Gastrocnemius medialis (tissue), 4 donors: ENCODE measurements around the gene KLK8. TPM values are rescaled to one million over a fixed set of nuclear protein-coding genes. Genes with fewer than 3 reads are reported as not detected.

ENCODE experiments used
- ATAC-seq, 2 donors: fragments of 150-250 bp; one replicate each; pipeline ENCODE4 v1.9.1; 2016
- DNase-seq, 2 donors: peaks; one replicate each; pipeline ENCODE4 v3.0.0-alpha.2; 2019
- H3K27ac ChIP-seq, 4 donors: fragments of 200-600 bp; sonication (generic); 1 replicate in 1 of 4; 2 replicates in 3 of 4; pipeline ENCODE4 v1.5.1; 2016 to 2018; ENCODE audit warnings: mild to moderate bottlenecking in 2 of 4, moderate library complexity in 1 of 4
- H3K27me3 ChIP-seq, 3 donors: fragments of 200-600 bp; sonication (generic) in 2 of 3; 1 replicate in 1 of 3; 2 replicates in 2 of 3; pipeline versions ENCODE4 v1.5.1 to v1.6.0; 2016 to 2019; ENCODE audit warnings: mild to moderate bottlenecking in 1 of 3, moderate library complexity in 1 of 3
- H3K36me3 ChIP-seq, 2 donors: fragments of 200-600 bp; sonication (generic) in 1 of 2; one replicate each; pipeline ENCODE4 v1.5.1; 2017 to 2018
- H3K4me1 ChIP-seq, 2 donors: fragments of 200-600 bp; sonication (generic) in 1 of 2; one replicate each; pipeline ENCODE4 v1.5.1; 2016 to 2017; ENCODE audit warnings: mild to moderate bottlenecking in 2 of 2
- H3K4me3 ChIP-seq, 4 donors: fragments of 200-600 bp; sonication (generic) in 3 of 4; 1 replicate in 1 of 4; 2 replicates in 3 of 4; pipeline ENCODE4 v1.5.1; 2016 to 2019; ENCODE audit warnings: mild to moderate bottlenecking in 2 of 4
- H3K9me3 ChIP-seq, 3 donors: fragments of 200-600 bp; sonication (generic) in 2 of 3; 1 replicate in 1 of 3; 2 replicates in 2 of 3; pipeline ENCODE4 v1.5.1; 2016 to 2019
- POLR2A ChIP-seq, 2 donors: fragments of 450-650 bp; IDR thresholded peaks; one replicate each; pipeline ENCODE4 v1.6.1; 2017; ENCODE audit warnings: antibody characterized with exemption in 2 of 2, mild to moderate bottlenecking in 2 of 2, moderate library complexity in 2 of 2
- in situ Hi-C, 4 donors: fragments of 200-750 bp; cut with MboI; loops; one replicate each; pipeline versions ENCODE4 v1.15.0 to v1.8.0; 2017; ENCODE audit warnings: low sequenced_read_pairs in 4 of 4
- intact Hi-C: fragments of 100-400 bp; cut with DNase I; formaldehyde crosslinking; loops from one replicate; pipeline ENCODE4 v1.15.1; 2023; ENCODE audit warnings: low total_unique reads
- total RNA-seq, 4 donors: library from RNA; depleted of rRNA; stranded (reverse); fragments of >200 nt; gene quantifications; one replicate each; pipeline versions ENCODE4 v1.1.0 to v1.2.3, GENCODE V29; 2016
- TF ChIP-seq, protein P1 (sequence below), 5 experiments: fragments of 450-650 bp in 3 of 5; fragments of 200-600 bp in 2 of 5; sonication (generic) in 2 of 5; IDR thresholded peaks in 4 of 5; conservative IDR thresholded peaks in 1 of 5; 1 replicate in 4 of 5; 2 replicates in 1 of 5; pipeline ENCODE4 v1.5.1; 2016 to 2019; ENCODE audit warnings: antibody characterized with exemption in 5 of 5, mild to moderate bottlenecking in 3 of 5, moderate library complexity in 3 of 5

The KLK8 gene
- total RNA-seq, 4 donors from 2014 or later: not detected

DNA sequence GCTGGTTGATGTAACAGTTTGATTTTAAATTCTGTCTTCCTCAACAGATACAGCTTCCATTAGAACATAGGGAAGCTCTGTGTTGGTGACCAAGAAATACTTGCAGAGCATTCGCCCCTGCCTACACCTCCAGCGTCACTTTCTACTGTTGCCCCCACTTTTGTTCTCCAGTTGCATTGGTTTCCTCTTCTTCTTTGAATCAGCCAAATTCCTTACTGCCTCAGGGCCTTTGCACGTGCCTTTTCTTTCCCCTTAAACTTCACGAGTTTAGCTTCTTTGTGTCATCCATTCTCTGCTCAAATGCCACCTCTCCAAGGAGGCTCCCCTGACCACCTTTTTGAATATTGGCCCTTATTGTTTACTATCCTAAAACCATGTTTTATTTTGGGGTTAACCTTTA, 54.3 kb downstream of the KLK8 start:
- no peak for TF ChIP-seq POLR2A (IDR thresholded peaks at IDR 0.05)
- TF ChIP-seq, protein P1, sequence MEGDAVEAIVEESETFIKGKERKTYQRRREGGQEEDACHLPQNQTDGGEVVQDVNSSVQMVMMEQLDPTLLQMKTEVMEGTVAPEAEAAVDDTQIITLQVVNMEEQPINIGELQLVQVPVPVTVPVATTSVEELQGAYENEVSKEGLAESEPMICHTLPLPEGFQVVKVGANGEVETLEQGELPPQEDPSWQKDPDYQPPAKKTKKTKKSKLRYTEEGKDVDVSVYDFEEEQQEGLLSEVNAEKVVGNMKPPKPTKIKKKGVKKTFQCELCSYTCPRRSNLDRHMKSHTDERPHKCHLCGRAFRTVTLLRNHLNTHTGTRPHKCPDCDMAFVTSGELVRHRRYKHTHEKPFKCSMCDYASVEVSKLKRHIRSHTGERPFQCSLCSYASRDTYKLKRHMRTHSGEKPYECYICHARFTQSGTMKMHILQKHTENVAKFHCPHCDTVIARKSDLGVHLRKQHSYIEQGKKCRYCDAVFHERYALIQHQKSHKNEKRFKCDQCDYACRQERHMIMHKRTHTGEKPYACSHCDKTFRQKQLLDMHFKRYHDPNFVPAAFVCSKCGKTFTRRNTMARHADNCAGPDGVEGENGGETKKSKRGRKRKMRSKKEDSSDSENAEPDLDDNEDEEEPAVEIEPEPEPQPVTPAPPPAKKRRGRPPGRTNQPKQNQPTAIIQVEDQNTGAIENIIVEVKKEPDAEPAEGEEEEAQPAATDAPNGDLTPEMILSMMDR (IDR thresholded peaks at IDR 0.05 in 4 of 5, conservative IDR thresholded peaks at IDR 0.05 in 1 of 5): no peak
- no peak overlapping the region for H3K27ac ChIP-seq
- no peaks in the 10 kb centered on the region for H3K27me3 ChIP-seq
- no peak for ATAC-seq
- DNase-seq: no peak
- H3K36me3 ChIP-seq: no peaks in the 10 kb centered on the region
- H3K4me3 ChIP-seq: no peak overlapping the region
- no peaks in the 10 kb centered on the region for H3K4me1 ChIP-seq
- no peaks in the 10 kb centered on the region for H3K9me3 ChIP-seq
- in situ Hi-C loops: no loop called here
- intact Hi-C loops: loop anchor here (10.0 kb wide), 1 partner anchor 1758 kb away; no protein-coding TSS in a partner anchor

Other genes with a start within 250 kb of the KLK8 start
- not detected for gene GPR32, start 231.1 kb downstream of the KLK8 start, total RNA-seq
- gene ACP4, start 211.2 kb downstream of the KLK8 start, total RNA-seq: not detected
- under 1 TPM in 1 of 4 donors, not detected in 3; 0.41 TPM for gene KLK1, start 177.8 kb downstream of the KLK8 start, total RNA-seq
- not detected for gene KLK15, start 168.0 kb downstream of the KLK8 start, total RNA-seq
- gene KLK3, start 146.7 kb downstream of the KLK8 start, total RNA-seq: not detected
- not detected for gene KLK2, start 128.2 kb downstream of the KLK8 start, total RNA-seq
- not detected for gene KLK4, start 90.2 kb downstream of the KLK8 start, total RNA-seq
- gene KLK5, start 48.6 kb downstream of the KLK8 start, total RNA-seq: not detected
- gene KLK6, start 32.0 kb downstream of the KLK8 start, total RNA-seq: not detected
- not detected for gene KLK7, start 17.7 kb downstream of the KLK8 start, total RNA-seq
- 1 to 10 TPM in 1 of 4 donors, not detected in 3; 1.6 TPM for gene KLK10, start 18.1 kb upstream of the KLK8 start, total RNA-seq
- not detected for gene KLK11, start 25.0 kb upstream of the KLK8 start, total RNA-seq
- gene KLK12, start 33.4 kb upstream of the KLK8 start, total RNA-seq: not detected
- not detected for gene KLK13, start 63.5 kb upstream of the KLK8 start, total RNA-seq
- not detected for gene KLK14, start 81.3 kb upstream of the KLK8 start, total RNA-seq
- gene CTU1, start 106.8 kb upstream of the KLK8 start, total RNA-seq: 10 to 100 TPM in 2 of 4 donors, 1 to 10 TPM in 2; 5.8 to 11.9 (median 9.3) TPM
- gene SIGLEC9, start 123.3 kb upstream of the KLK8 start, total RNA-seq: 1 to 10 TPM in 2 of 4 donors, under 1 TPM in 1, not detected in 1; 0.72 to 1.4 (median 1.0) TPM
- under 1 TPM in 3 of 4 donors, not detected in 1; 0.13 to 0.97 (median 0.23) TPM for gene SIGLEC7, start 140.7 kb upstream of the KLK8 start, total RNA-seq
- 1 to 10 TPM in 2 of 4 donors, under 1 TPM in 1, not detected in 1; 0.71 to 2.3 (median 2.1) TPM for gene CD33, start 223.5 kb upstream of the KLK8 start, total RNA-seq
- gene SIGLECL1, start 249.5 kb upstream of the KLK8 start, total RNA-seq: not detected